HepG2 (cell line): ENCODE results near the gene TBC1D20. TPM values are rescaled to one million over a fixed set of nuclear protein-coding genes. Genes with fewer than 3 reads are reported as not detected.

Experiments
- IRX3 ChIP-seq: sonication (generic); formaldehyde crosslinking; IDR thresholded peaks from 2 replicates; pipeline ENCODE4 v1.8.1; 2023; ENCODE audit warnings: mild to moderate bottlenecking, low read depth, missing genetic modification reagents, borderline replicate concordance
- MYC ChIP-seq: sonication (generic); formaldehyde crosslinking; IDR thresholded peaks from 2 replicates; pipeline ENCODE4 v1.9.0; 2021; ENCODE audit warnings: missing genetic modification reagents, borderline replicate concordance
- SMAD1 ChIP-seq: sonication (generic); formaldehyde crosslinking; IDR thresholded peaks from 2 replicates; pipeline ENCODE4 v1.4.0; 2020; ENCODE audit warnings: missing genetic modification reagents, low read depth, mild to moderate bottlenecking, borderline replicate concordance
- ZBTB1 ChIP-seq: sonication (generic); formaldehyde crosslinking; IDR thresholded peaks from 2 replicates; pipeline ENCODE4 v1.4.0; 2020; ENCODE audit warnings: missing genetic modification reagents, borderline replicate concordance
- ZNF614 ChIP-seq: IDR thresholded peaks from 2 replicates; pipeline ENCODE4 v1.6.1; 2018; ENCODE audit warnings: missing biosample characterization, missing genetic modification reagents, inconsistent platforms, borderline replicate concordance
- polyA plus RNA-seq, 8 experiments: library from polyadenylated mRNA; depleted of rRNA in 3 of 8; stranded (reverse) in 7 of 8; unstranded in 1 of 8; fragments of >200 nt; fragmentation: Illumina TruSeq in 4 of 8; extraction: Trizol in 4 of 8; gene quantifications; 2 replicates each; pipeline versions ENCODE4 v1.2.1 to v1.2.3, GENCODE V29; 2011 to 2016; ENCODE audit warnings: low read depth in 4 of 8, missing spikeins in 1 of 8, mixed read lengths in 1 of 8; ENCODE audit not compliant: insufficient read depth in 1 of 8
- total RNA-seq, 5 experiments: library from RNA; depleted of rRNA; stranded (reverse); fragments of >200 nt; fragmentation: Illumina TruSeq; extraction: Trizol; gene quantifications; 2 replicates each; pipeline ENCODE4 v1.2.3, GENCODE V29; 2016; ENCODE audit warnings: low read depth in 1 of 5
- TF ChIP-seq, protein P1 (sequence below): sonication (generic); formaldehyde crosslinking; IDR thresholded peaks from 2 replicates; pipeline ENCODE4; 2020; ENCODE audit warnings: missing genetic modification reagents, mild to moderate bottlenecking, borderline replicate concordance
- TF ChIP-seq, protein P2 (sequence below): sonication (generic); formaldehyde crosslinking; IDR thresholded peaks from 2 replicates; pipeline ENCODE4 v1.8.0; 2022; ENCODE audit warnings: missing genetic modification reagents, low read depth, mild to moderate bottlenecking, borderline replicate concordance
- TF ChIP-seq, protein P3 (sequence below): sonication (generic); formaldehyde crosslinking; IDR thresholded peaks from 2 replicates; pipeline ENCODE4 v1.4.0; 2020; ENCODE audit warnings: missing genetic modification reagents, borderline replicate concordance
- TF ChIP-seq, protein P4 (sequence below), 2 experiments: sonication (generic) in 1 of 2; formaldehyde crosslinking in 1 of 2; IDR thresholded peaks; 2 replicates each; pipeline versions ENCODE4 v1.6.1 to v1.9.0; 2014 to 2022; ENCODE audit warnings: antibody characterized with exemption in 1 of 2, borderline replicate concordance in 1 of 2, inconsistent platforms in 1 of 2, low read depth in 1 of 2, missing genetic modification reagents in 1 of 2

Gene TBC1D20
- total and polyA plus RNA-seq, 2 of the 13 experiments (the other 11 are each of a cell fraction or from before 2014, with no cell fraction given), result 36.6 to 47.1 TPM

DNA sequence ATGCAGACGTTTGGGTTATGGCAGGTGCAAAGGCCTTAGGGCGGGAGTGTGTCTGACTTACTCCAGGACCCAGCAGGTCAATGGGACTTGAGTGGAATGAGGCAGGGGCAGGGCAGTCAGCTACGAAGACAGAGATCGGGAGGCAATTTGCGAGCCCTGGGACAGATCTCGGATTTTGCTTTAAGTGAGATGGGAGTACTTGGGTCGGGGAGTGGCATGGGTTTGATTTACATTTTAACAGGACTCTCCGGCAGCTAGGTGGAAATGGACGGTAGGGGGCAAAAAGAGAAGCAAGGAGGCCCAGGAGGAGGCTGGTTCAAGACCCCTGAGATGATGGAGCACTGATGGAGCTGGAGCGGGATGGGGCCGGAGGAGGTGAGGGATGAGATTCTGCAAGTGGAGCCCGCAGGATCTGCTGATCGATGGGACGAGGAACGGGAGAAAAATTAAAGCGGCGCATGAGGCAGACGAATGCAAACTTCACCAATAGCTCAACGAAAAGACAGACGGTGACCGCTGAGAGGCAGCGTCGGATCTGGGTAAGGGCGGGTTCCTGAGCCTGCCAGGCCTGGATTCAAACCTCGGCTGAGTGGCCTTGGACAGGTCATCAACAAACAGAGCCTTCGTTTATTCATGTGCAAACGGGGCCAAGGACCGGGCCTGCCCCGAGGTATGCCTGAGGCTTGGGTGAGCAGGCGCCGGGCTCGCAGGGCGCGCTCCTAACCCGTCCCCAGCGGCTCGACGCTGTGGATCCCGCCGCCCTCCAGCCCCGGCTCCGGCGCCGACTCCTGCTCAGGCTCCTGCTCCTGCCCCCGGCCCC lies 55.0 kb downstream of the TBC1D20 start (continued):
- TF ChIP-seq ZNF614 (CRISPR knock-in tag), result peak; percentile 72
- TF ChIP-seq, protein P1, sequence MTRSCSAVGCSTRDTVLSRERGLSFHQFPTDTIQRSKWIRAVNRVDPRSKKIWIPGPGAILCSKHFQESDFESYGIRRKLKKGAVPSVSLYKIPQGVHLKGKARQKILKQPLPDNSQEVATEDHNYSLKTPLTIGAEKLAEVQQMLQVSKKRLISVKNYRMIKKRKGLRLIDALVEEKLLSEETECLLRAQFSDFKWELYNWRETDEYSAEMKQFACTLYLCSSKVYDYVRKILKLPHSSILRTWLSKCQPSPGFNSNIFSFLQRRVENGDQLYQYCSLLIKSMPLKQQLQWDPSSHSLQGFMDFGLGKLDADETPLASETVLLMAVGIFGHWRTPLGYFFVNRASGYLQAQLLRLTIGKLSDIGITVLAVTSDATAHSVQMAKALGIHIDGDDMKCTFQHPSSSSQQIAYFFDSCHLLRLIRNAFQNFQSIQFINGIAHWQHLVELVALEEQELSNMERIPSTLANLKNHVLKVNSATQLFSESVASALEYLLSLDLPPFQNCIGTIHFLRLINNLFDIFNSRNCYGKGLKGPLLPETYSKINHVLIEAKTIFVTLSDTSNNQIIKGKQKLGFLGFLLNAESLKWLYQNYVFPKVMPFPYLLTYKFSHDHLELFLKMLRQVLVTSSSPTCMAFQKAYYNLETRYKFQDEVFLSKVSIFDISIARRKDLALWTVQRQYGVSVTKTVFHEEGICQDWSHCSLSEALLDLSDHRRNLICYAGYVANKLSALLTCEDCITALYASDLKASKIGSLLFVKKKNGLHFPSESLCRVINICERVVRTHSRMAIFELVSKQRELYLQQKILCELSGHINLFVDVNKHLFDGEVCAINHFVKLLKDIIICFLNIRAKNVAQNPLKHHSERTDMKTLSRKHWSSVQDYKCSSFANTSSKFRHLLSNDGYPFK (CRISPR knock-in tag), result 0 out of 2 replicates have a peak, but pooled peaks have one; percentile 54
- peak; percentile 96 for TF ChIP-seq IRX3 (CRISPR knock-in tag)
- TF ChIP-seq, protein P2, sequence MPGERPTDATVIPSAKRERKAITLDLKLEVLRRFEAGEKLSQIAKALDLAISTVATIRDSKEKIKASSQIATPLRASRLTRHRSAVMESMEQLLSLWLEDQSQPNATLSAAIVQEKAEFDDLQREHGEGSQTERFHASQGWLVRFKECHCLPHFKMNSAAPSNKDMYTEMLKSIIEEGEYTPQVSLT (CRISPR knock-in tag), result 0 out of 2 replicates have a peak, but pooled peaks have one; percentile 95
- TF ChIP-seq MYC (CRISPR knock-in tag), result no peak; the same call in 1 of the 2 replicates
- TF ChIP-seq ZBTB1, result no peak
- TF ChIP-seq SMAD1, result peak; percentile 86; the same call in 1 of the 2 replicates
- TF ChIP-seq, protein P3, sequence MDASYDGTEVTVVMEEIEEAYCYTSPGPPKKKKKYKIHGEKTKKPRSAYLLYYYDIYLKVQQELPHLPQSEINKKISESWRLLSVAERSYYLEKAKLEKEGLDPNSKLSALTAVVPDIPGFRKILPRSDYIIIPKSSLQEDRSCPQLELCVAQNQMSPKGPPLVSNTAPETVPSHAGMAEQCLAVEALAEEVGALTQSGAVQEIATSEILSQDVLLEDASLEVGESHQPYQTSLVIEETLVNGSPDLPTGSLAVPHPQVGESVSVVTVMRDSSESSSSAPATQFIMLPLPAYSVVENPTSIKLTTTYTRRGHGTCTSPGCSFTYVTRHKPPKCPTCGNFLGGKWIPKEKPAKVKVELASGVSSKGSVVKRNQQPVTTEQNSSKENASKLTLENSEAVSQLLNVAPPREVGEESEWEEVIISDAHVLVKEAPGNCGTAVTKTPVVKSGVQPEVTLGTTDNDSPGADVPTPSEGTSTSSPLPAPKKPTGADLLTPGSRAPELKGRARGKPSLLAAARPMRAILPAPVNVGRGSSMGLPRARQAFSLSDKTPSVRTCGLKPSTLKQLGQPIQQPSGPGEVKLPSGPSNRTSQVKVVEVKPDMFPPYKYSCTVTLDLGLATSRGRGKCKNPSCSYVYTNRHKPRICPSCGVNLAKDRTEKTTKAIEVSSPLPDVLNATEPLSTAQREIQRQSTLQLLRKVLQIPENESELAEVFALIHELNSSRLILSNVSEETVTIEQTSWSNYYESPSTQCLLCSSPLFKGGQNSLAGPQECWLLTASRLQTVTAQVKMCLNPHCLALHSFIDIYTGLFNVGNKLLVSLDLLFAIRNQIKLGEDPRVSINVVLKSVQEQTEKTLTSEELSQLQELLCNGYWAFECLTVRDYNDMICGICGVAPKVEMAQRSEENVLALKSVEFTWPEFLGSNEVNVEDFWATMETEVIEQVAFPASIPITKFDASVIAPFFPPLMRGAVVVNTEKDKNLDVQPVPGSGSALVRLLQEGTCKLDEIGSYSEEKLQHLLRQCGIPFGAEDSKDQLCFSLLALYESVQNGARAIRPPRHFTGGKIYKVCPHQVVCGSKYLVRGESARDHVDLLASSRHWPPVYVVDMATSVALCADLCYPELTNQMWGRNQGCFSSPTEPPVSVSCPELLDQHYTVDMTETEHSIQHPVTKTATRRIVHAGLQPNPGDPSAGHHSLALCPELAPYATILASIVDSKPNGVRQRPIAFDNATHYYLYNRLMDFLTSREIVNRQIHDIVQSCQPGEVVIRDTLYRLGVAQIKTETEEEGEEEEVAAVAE (CRISPR knock-in tag), result peak; percentile 68; the same call in 1 of the 2 replicates
- TF ChIP-seq, protein P4, sequence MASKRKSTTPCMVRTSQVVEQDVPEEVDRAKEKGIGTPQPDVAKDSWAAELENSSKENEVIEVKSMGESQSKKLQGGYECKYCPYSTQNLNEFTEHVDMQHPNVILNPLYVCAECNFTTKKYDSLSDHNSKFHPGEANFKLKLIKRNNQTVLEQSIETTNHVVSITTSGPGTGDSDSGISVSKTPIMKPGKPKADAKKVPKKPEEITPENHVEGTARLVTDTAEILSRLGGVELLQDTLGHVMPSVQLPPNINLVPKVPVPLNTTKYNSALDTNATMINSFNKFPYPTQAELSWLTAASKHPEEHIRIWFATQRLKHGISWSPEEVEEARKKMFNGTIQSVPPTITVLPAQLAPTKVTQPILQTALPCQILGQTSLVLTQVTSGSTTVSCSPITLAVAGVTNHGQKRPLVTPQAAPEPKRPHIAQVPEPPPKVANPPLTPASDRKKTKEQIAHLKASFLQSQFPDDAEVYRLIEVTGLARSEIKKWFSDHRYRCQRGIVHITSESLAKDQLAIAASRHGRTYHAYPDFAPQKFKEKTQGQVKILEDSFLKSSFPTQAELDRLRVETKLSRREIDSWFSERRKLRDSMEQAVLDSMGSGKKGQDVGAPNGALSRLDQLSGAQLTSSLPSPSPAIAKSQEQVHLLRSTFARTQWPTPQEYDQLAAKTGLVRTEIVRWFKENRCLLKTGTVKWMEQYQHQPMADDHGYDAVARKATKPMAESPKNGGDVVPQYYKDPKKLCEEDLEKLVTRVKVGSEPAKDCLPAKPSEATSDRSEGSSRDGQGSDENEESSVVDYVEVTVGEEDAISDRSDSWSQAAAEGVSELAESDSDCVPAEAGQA (IDR thresholded peaks at IDR 0.05; ENCODE audit: low read depth), result no peak; the same call in 1 of the 2 replicates
- TF ChIP-seq, protein P4 (CRISPR knock-in tag; IDR thresholded peaks at IDR 0.05; ENCODE audit: borderline replicate concordance), result peak; percentile 74; the same call in 1 of the 2 replicates
